H1 (cell line): ENCODE measurements around the gene RNF39. TPM values are rescaled to one million over a fixed set of nuclear protein-coding genes. Genes with fewer than 3 reads are reported as not detected.

Source experiments
- CHD7 ChIP-seq: fragments of 300-600 bp; sonication (generic); IDR thresholded peaks from 2 replicates; pipeline ENCODE4 v1.7.1; 2012; ENCODE audit warnings: low read length, moderate library complexity, mild to moderate bottlenecking, inconsistent platforms; ENCODE audit not compliant: insufficient replicate concordance
- KDM5A ChIP-seq: fragments of 200-600 bp; IDR thresholded peaks from 2 replicates; pipeline ENCODE4 v1.7.1; 2012; ENCODE audit warnings: mild to moderate bottlenecking, low read length, inconsistent platforms, mixed read lengths
- MAFK ChIP-seq: IDR thresholded peaks from 2 replicates; pipeline ENCODE4 v1.6.1; 2012; ENCODE audit warnings: low read depth, mild to moderate bottlenecking, improper control_type of control experiment, low read length
- PHF8 ChIP-seq: fragments of 200-600 bp; sonication (generic); conservative IDR thresholded peaks from 2 replicates; pipeline ENCODE4 v1.7.1; 2012; ENCODE audit warnings: low read depth, mild to moderate bottlenecking, inconsistent platforms, low read length, moderate library complexity
- SAP30 ChIP-seq: fragments of 300-600 bp; sonication (generic); IDR thresholded peaks from 2 replicates; pipeline ENCODE4 v1.7.1; 2012; ENCODE audit warnings: low read length, moderate library complexity, mild to moderate bottlenecking, inconsistent platforms; ENCODE audit not compliant: insufficient read depth, insufficient replicate concordance
- SIN3A ChIP-seq, 2 experiments: IDR thresholded peaks in 1 of 2; conservative IDR thresholded peaks in 1 of 2; 2 replicates each; pipeline ENCODE4 v1.6.1; 2011 to 2012; ENCODE audit warnings: low read length in 2 of 2, improper control_type of control experiment in 1 of 2, low read depth in 1 of 2, mild to moderate bottlenecking in 1 of 2
- SIRT6 ChIP-seq: IDR thresholded peaks from one replicate; pipeline ENCODE4 v1.7.1; 2012; ENCODE audit warnings: low read length, inconsistent platforms
- TAF7 ChIP-seq: optimal IDR thresholded peaks from 2 replicates; pipeline ENCODE3; 2011; ENCODE audit warnings: low read depth, mild to moderate bottlenecking, inconsistent platforms, low read length, moderate library complexity, borderline replicate concordance
- YY1 ChIP-seq: IDR thresholded peaks from 2 replicates; pipeline ENCODE4 v1.6.1; 2011; ENCODE audit warnings: low read depth, mild to moderate bottlenecking, low read length
- polyA plus RNA-seq, 7 experiments: library from polyadenylated mRNA; depleted of rRNA in 3 of 7; stranded (reverse) in 5 of 7; unstranded in 2 of 7; fragments of >200 nt in 5 of 7; fragments of 200-250 nt in 2 of 7; gene quantifications; 1 replicate in 5 of 7; 2 replicates in 1 of 7; 4 replicates in 1 of 7; pipeline versions ENCODE4 v1.2.1 to v1.2.3, GENCODE V29; 2011 to 2013; ENCODE audit warnings: missing spikeins in 2 of 7, mixed read lengths in 2 of 7
- total RNA-seq: library from RNA; stranded (reverse); fragmentation: NEBNext Ultra II Directional; extraction: Animal tissue kit (Norgen Biotek cat#: 25700); gene quantifications from 2 replicates; pipeline ENCODE4 v1.2.1, GENCODE V29; 2021

The RNF39 gene
- total and polyA plus RNA-seq, 2 of the 8 experiments (the other 6 are each of a cell fraction or from before 2014, with no cell fraction given) = 1.4 to 2.3 TPM

GRCh38 chr6:30043744-30044143, 31.8 kb downstream of the RNF39 start (continued):
- TF ChIP-seq CHD7 = no peak
- TF ChIP-seq SIRT6 = no peak
- TF ChIP-seq SIN3A (conservative IDR thresholded peaks at IDR 0.05 in 1 of 2, IDR thresholded peaks at IDR 0.05 in 1 of 2; ENCODE audit: low read depth in 1 of 2, low read length in 2 of 2) = no peak
- TF ChIP-seq KDM5A = no peak
- TF ChIP-seq SAP30 = no peak
- no peak for TF ChIP-seq TAF7
- TF ChIP-seq YY1 = no peak
- TF ChIP-seq PHF8 = no peak
- TF ChIP-seq MAFK = no peak
- TF ChIP-seq, all 59 proteins: peak for 0
